Colonic mucosa (tissue), 4 donors: ENCODE data around the gene COPE. TPM values are rescaled to one million over a fixed set of nuclear protein-coding genes. Genes with fewer than 3 reads are reported as not detected.

Experiments used
- DNase-seq: peaks from one replicate; pipeline ENCODE4 v3.0.0-alpha.2; 2020
- H3K27ac ChIP-seq: fragments of 200-600 bp; one replicate; pipeline ENCODE4 v1.8.0; 2021
- H3K27me3 ChIP-seq: fragments of 200-600 bp; one replicate; pipeline ENCODE4 v1.8.0; 2021
- H3K36me3 ChIP-seq: fragments of 200-600 bp; one replicate; pipeline ENCODE4 v1.8.0; 2021
- H3K4me1 ChIP-seq: fragments of 200-600 bp; one replicate; pipeline ENCODE4 v1.8.0; 2021; ENCODE audit warnings: mild to moderate bottlenecking
- H3K4me3 ChIP-seq: fragments of 200-600 bp; one replicate; pipeline ENCODE4 v1.8.0; 2021
- H3K9ac ChIP-seq, 2 donors: one replicate each; pipeline ENCODE4 v1.7.0; 2013; ENCODE audit warnings: control low read depth in 2 of 2, low read depth in 2 of 2, low read length in 2 of 2
- H3K9me3 ChIP-seq: fragments of 200-600 bp; one replicate; pipeline ENCODE4 v1.8.0; 2021
- intact Hi-C: fragments of 100-400 bp; cut with DNase I; formaldehyde crosslinking; loops from one replicate; pipeline ENCODE4 v1.14.1; 2022
- total RNA-seq, 2 donors: library from RNA; stranded (reverse); fragmentation: NEBNext Ultra II Directional in 1 of 2; extraction: Animal tissue kit (Norgen Biotek cat#: 25700) in 1 of 2; gene quantifications; one replicate each; pipeline ENCODE4 v1.2.1, GENCODE V29; 2021
- TF ChIP-seq, protein P1 (sequence below): fragments of 200-600 bp; IDR thresholded peaks from one replicate; pipeline ENCODE4 v1.8.0; 2022; ENCODE audit warnings: antibody characterized with exemption, mild to moderate bottlenecking
- donor health status: healthy.
- donor health status: DM: no; HTN: no; CAD: no.
- donor health status: DM: no; HTN: no; CAD: no.

Gene COPE
- total RNA-seq, 2 donors from 2014 or later, result 218 to 295 TPM

DNA sequence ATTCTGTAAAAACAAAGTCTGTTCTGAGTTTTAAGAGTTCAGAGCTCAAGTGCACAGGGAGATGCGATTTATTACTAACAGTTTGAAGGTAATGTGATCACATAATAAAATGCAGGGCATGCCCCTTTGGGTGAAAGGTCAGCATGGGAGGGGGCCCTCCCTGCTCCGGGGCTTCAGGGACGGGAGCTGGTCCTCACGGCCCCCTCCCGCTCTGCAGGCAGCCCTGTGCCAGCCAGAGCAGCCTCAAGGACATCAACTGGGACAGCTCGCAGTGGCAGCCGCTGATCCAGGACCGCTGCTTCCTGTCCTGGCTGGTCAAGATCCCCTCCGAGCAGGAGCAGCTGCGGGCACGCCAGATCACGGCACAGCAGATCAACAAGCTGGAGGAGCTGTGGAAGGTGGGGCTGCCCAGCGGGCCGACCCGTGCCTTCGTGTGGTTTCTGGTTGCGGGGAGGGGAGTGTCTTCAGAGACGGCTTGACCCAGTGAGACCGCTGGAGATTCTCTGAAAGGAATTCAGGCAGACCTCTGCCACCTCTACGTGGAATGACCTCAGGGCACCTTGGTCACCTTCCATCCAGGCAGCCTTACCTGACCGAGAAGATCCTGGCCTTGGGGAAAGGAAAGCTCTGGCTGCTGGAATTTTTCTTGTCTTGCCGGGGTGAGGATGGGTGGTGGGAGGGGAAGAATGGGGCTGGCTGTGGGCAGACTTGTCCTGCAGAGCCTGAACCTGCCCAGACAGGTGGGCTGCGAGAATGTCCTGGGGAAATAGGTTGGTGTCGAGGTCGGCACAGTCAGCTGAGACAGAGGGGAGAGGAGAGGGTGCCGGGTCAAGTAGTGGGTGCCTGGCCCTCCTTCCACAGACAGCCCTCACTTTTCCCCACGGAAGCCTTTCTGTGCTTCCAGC lies 68.5 kb downstream of the COPE start:
- H3K27ac ChIP-seq, result no peak overlapping the region
- no peak overlapping the region for H3K9ac ChIP-seq
- no peaks in the 10 kb centered on the region for H3K27me3 ChIP-seq
- TF ChIP-seq, protein P1, sequence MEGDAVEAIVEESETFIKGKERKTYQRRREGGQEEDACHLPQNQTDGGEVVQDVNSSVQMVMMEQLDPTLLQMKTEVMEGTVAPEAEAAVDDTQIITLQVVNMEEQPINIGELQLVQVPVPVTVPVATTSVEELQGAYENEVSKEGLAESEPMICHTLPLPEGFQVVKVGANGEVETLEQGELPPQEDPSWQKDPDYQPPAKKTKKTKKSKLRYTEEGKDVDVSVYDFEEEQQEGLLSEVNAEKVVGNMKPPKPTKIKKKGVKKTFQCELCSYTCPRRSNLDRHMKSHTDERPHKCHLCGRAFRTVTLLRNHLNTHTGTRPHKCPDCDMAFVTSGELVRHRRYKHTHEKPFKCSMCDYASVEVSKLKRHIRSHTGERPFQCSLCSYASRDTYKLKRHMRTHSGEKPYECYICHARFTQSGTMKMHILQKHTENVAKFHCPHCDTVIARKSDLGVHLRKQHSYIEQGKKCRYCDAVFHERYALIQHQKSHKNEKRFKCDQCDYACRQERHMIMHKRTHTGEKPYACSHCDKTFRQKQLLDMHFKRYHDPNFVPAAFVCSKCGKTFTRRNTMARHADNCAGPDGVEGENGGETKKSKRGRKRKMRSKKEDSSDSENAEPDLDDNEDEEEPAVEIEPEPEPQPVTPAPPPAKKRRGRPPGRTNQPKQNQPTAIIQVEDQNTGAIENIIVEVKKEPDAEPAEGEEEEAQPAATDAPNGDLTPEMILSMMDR, result no peak
- peaks cover 30% of the 10 kb centered on the region for H3K36me3 ChIP-seq
- no peak overlapping the region for H3K4me3 ChIP-seq
- intact Hi-C loops, result no loop called here
- DNase-seq, result no peak
- H3K9me3 ChIP-seq, result no peaks in the 10 kb centered on the region
- H3K4me1 ChIP-seq, result peaks cover 9% of the 10 kb centered on the region

DNA sequence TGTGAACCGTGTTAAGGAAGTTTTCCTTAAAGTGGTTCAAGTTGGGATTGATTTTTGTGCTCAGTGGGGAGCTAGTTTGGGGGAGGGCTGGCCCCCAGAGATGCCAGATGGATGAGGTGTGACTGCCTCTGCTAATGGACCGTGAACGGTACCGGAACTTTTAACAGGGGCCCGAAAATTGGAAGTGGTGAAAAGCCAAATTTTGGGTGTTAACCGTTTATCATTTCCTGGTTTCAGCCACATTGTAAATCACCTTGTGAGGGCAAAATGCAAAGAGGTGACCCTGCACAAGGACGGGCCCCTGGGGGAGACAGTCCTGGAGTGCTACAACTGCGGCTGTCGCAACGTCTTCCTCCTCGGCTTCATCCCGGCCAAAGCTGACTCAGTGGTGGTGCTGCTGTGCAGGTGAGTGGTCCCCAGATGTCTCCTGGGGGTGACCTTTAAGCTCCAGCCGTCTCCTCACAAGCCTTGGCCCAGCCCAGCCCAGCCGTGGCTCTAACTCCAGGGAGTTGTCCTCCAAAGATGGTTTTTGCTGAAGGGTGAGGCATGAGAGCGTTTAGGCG lies 69.3 kb downstream of the COPE start:
- intact Hi-C loops, result loop anchor here (5.0 to 10.0 kb wide), 3 partner anchors 165 to 395 kb away; partner anchors contain the start of gene CRTC1
- H3K9ac ChIP-seq, result no peak overlapping the region

More for the DNA sequence above, 69.3 kb downstream of the COPE start:
- TF ChIP-seq, protein P1, result no peak
- H3K4me1 ChIP-seq, result peaks cover 9% of the 10 kb centered on the region
- H3K9me3 ChIP-seq, result no peaks in the 10 kb centered on the region
- no peaks in the 10 kb centered on the region for H3K27me3 ChIP-seq
- peaks cover 28% of the 10 kb centered on the region for H3K36me3 ChIP-seq
- no peak overlapping the region for H3K4me3 ChIP-seq
- H3K27ac ChIP-seq, result no peak overlapping the region
- no peak for DNase-seq

Other genes starting within 250 kb of the COPE start
- 10 to 100 TPM in 1 of 2 donors, 1 to 10 TPM in 1; 7.6 to 10.3 TPM for gene CRTC1, start 235.7 kb downstream of the COPE start, total RNA-seq
- gene COMP, start 128.1 kb downstream of the COPE start, total RNA-seq, result under 1 TPM in 1 of 2 donors, not detected in 1; 0.13 TPM
- 100 to 1,000 TPM in 1 of 2 donors, 10 to 100 TPM in 1; 77.5 to 113 TPM for gene UPF1, start 87.4 kb downstream of the COPE start, total RNA-seq
- under 1 TPM; 0.15 to 0.58 TPM for gene CERS1, start 23.2 kb downstream of the COPE start, total RNA-seq
- gene DDX49, start 328 bp upstream of the COPE start, total RNA-seq, result 10 to 100 TPM; 31.1 to 57.8 TPM
- gene HOMER3, start 21.8 kb upstream of the COPE start, total RNA-seq, result 1 to 10 TPM; 1.9 to 5.3 TPM
- 10 to 100 TPM; 44.1 to 55.3 TPM for gene SUGP2, start 114.1 kb upstream of the COPE start, total RNA-seq
- 10 to 100 TPM; 15.0 to 29.4 TPM for gene ARMC6, start 114.2 kb upstream of the COPE start, total RNA-seq
- gene SLC25A42, start 144.6 kb upstream of the COPE start, total RNA-seq, result 1 to 10 TPM; 3.7 to 7.9 TPM
- gene TMEM161A, start 219.1 kb upstream of the COPE start, total RNA-seq, result 10 to 100 TPM; 17.6 to 33.6 TPM